Measurements from ENCODE around the gene HELLS. TPM values are rescaled to one million over a fixed set of nuclear protein-coding genes. Genes with fewer than 3 reads are reported as not detected.

The HELLS gene
- total RNA-seq, 2 experiments from 2014 or later = 146 to 148 TPM

- Mint-ChIP-seq H3K9me3 (no peaks in the 10 kb centered on the region), H3K27me3 (no peaks in the 10 kb centered on the region), H3K36me3 (ENCODE audit: low read depth) (peaks cover 63% of the 10 kb centered on the region), H3K4me1 (ENCODE audit: low read depth) (peaks cover 14% of the 10 kb centered on the region), H3K4me3 (no peak overlapping the region), H3K27ac (no peak overlapping the region)
- ATAC-seq (no peak), DNase-seq (no peak)
- CTCF ChIA-PET = no interaction called here
- POLR2A ChIA-PET = no interaction called here
- no peak for TF ChIP-seq CTCF (IDR thresholded peaks at IDR 0.05)
- intact Hi-C loops (cut with micrococcal nuclease) = no loop called here
Measured at GRCh38 chr10:94608559-94608958, 63.0 kb downstream of the HELLS start.

GRCh38 chr10:94614558-94614957 is 69.0 kb downstream of the HELLS start:
- no peak for DNase-seq
- Mint-ChIP-seq H3K27ac (no peak overlapping the region), H3K36me3 (ENCODE audit: low read depth) (peaks cover 22% of the 10 kb centered on the region), H3K4me1 (ENCODE audit: low read depth) (no peaks in the 10 kb centered on the region), H3K9me3 (no peaks in the 10 kb centered on the region), H3K27me3 (no peaks in the 10 kb centered on the region), H3K4me3 (no peak overlapping the region)
- no peak for TF ChIP-seq CTCF (IDR thresholded peaks at IDR 0.05)
- CTCF ChIA-PET = no interaction called here
- POLR2A ChIA-PET = no interaction called here
- intact Hi-C loops (cut with micrococcal nuclease) = no loop called here
- no peak for ATAC-seq

GRCh38 chr10:94617389-94617944 is 71.9 kb downstream of the HELLS start:
- Mint-ChIP-seq H3K36me3 (ENCODE audit: low read depth) (peaks cover 6% of the 10 kb centered on the region), H3K9me3 (no peaks in the 10 kb centered on the region), H3K4me1 (ENCODE audit: low read depth) (no peaks in the 10 kb centered on the region), H3K27ac (no peak overlapping the region), H3K4me3 (no peak overlapping the region), H3K27me3 (no peaks in the 10 kb centered on the region)
- CTCF ChIA-PET = no interaction called here
- TF ChIP-seq CTCF (IDR thresholded peaks at IDR 0.05) = no peak
- DNase-seq (no peak), ATAC-seq (no peak)
- intact Hi-C loops (cut with micrococcal nuclease) = no loop called here
- POLR2A ChIA-PET = interaction anchor here (0.8 kb wide), 1 partner anchor 18 kb away, joined by 3 read pairs; no protein-coding TSS in a partner anchor

- Mint-ChIP-seq H3K4me1 (ENCODE audit: low read depth) (no peaks in the 10 kb centered on the region), H3K27ac (no peak overlapping the region), H3K27me3 (no peaks in the 10 kb centered on the region), H3K4me3 (no peak overlapping the region), H3K9me3 (no peaks in the 10 kb centered on the region), H3K36me3 (ENCODE audit: low read depth) (no peaks in the 10 kb centered on the region)
- ChIA-PET CTCF (no interaction called here), POLR2A (interaction anchor here (0.8 to 0.9 kb wide), 2 partner anchors 13 to 22 kb away, joined by 3 read pairs; no protein-coding TSS in a partner anchor)
- intact Hi-C loops (cut with micrococcal nuclease) = loop anchor here (10.0 kb wide), 1 partner anchor 742 kb away; no protein-coding TSS in a partner anchor
- ATAC-seq (no peak), DNase-seq (no peak)
- no peak for TF ChIP-seq CTCF (IDR thresholded peaks at IDR 0.05)
Measured at GRCh38 chr10:94622666-94623205, 77.1 kb downstream of the HELLS start.

GRCh38 chr10:94623572-94623971 is 78.0 kb downstream of the HELLS start:
- no peak for TF ChIP-seq CTCF (IDR thresholded peaks at IDR 0.05)
- POLR2A ChIA-PET = interaction anchor here (1.3 kb wide), 1 partner anchor 12 kb away, joined by 3 read pairs; no protein-coding TSS in a partner anchor
- ATAC-seq (no peak), DNase-seq (no peak)
- H3K4me1 Mint-ChIP-seq (ENCODE audit: low read depth) = no peaks in the 10 kb centered on the region
- CTCF ChIA-PET = interaction anchor here (1.0 kb wide), 1 partner anchor 740 kb away, joined by 3 read pairs; no protein-coding TSS in a partner anchor
- no peaks in the 10 kb centered on the region for H3K9me3 Mint-ChIP-seq
- H3K36me3 Mint-ChIP-seq (ENCODE audit: low read depth) = no peaks in the 10 kb centered on the region
- H3K27me3 Mint-ChIP-seq = no peaks in the 10 kb centered on the region
- intact Hi-C loops (cut with micrococcal nuclease) = loop anchor here (10.0 kb wide), 1 partner anchor 741 kb away; no protein-coding TSS in a partner anchor
- no peak overlapping the region for H3K4me3 Mint-ChIP-seq
- H3K27ac Mint-ChIP-seq = no peak overlapping the region
